Skeletal muscle satellite cell (primary cell): Measurements from ENCODE around the gene RCOR1.
"Not testable (repeated sequence)": the region's sequence is repeated elsewhere in the genome, so short reads cannot be mapped to it uniquely, and the experiment has no call there.

Experiments used
- H3K27me3 ChIP-seq: 2 replicates; pipeline ENCODE4 v1.7.0; 2013; ENCODE audit warnings: low read length; ENCODE audit not compliant: control insufficient read depth, insufficient read depth
- H3K36me3 ChIP-seq: 2 replicates; pipeline ENCODE4 v1.7.0; 2013; ENCODE audit warnings: mild to moderate bottlenecking, control low read depth, low read length; ENCODE audit not compliant: insufficient read depth
- H3K4me1 ChIP-seq: 2 replicates; pipeline ENCODE4 v1.7.0; 2013; ENCODE audit warnings: low read length; ENCODE audit not compliant: control insufficient read depth, insufficient read depth
- H3K4me2 ChIP-seq: 2 replicates; pipeline ENCODE4 v1.7.0; 2013; ENCODE audit warnings: mild to moderate bottlenecking, low read length
- H3K4me3 ChIP-seq: 2 replicates; pipeline ENCODE4 v1.7.0; 2013; ENCODE audit warnings: low read length
- H3K9ac ChIP-seq: 2 replicates; pipeline ENCODE4 v1.7.0; 2013; ENCODE audit warnings: mild to moderate bottlenecking, low read depth, low read length, moderate library complexity
- H3K9me3 ChIP-seq: replicated peaks from 2 replicates; pipeline ENCODE4 v1.7.0; 2013; ENCODE audit warnings: mild to moderate bottlenecking, control low read depth, low read length

Gene RCOR1

GRCh38 chr14:102752239-102752847, 159.9 kb downstream of the RCOR1 start:
- Histone ChIP-seq H3K4me1 (no peaks in the 10 kb centered on the region), H3K9ac (no peak overlapping the region), H3K4me3 (no peak overlapping the region), H3K4me2 (no peak overlapping the region), H3K36me3 (peaks cover 5% of the 10 kb centered on the region), H3K9me3 (no peaks in the 10 kb centered on the region), H3K27me3 (no peaks in the 10 kb centered on the region)

DNA sequence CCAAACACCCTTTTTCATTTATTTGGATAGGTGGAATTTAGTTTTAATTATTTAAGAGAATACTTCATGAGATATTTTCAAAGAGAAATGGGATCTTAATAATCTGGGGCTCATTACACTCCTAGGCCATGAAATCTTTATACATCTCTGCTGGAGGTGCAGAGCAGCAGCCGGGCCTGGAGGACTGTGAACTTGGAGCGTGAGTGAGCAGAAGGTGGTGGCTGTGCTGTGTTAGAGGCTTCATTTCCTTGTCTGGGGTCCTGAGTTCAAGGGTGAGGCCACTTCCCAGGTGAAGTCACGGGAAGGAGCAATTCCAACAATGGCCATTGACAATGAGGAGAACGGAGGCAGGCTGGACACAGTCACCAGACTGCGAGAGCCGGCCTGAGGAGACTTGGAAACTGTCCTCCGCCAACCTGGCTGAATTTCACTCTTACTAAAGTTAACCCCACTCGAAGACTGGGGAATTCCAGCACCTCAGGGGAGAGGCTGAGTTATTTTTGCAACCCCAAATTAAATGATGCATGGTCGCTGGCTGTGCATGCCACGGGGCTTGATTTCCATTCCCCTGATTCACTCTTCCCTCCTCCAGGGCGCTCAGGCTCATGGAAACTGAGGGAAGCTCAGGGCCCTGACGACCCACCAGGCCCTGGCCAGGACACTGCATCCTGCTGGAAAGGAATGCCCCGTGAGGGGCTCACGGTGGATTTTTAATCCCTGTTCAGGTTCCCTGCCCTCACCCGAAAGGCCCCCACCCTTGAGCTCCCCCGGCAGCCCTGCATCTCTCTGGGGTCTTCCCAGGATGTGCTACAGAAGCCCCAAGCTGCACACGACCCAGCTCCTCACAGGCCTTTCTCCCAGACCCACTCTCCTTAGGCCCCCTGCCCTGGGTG, 162.2 kb downstream of the RCOR1 start:
- no peak overlapping the region for H3K9ac ChIP-seq
- H3K36me3 ChIP-seq: no peaks in the 10 kb centered on the region
- H3K4me3 ChIP-seq: no peak overlapping the region
- H3K27me3 ChIP-seq: peaks cover 6% of the 10 kb centered on the region
- no peaks in the 10 kb centered on the region for H3K9me3 ChIP-seq
- H3K4me1 ChIP-seq: no peaks in the 10 kb centered on the region
- no peak overlapping the region for H3K4me2 ChIP-seq

DNA sequence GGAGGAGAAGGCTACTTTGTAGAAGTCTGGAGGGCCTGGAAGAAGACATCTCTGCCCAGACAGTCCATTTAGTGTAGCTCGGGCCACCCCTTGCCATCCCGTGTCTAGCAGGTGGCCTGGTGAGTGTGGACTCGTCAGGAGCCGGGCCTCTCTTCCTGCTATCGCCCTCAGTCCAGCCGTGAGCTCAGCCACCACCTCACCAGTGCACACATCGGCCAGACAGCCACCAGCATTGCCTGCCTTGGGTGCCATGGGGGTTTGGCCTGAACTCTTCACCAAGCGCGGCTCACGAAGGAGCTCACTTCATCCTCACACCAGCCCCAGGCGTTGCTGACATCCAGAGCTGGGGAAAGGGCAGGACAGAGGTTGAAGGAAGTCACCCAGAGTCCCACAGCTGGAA, 165.2 kb downstream of the RCOR1 start:
- Histone ChIP-seq H3K4me1 (no peaks in the 10 kb centered on the region), H3K4me2 (no peak overlapping the region), H3K36me3 (no peaks in the 10 kb centered on the region), H3K27me3 (peaks cover 23% of the 10 kb centered on the region), H3K4me3 (no peak overlapping the region), H3K9me3 (no peaks in the 10 kb centered on the region), H3K9ac (no peak overlapping the region)

GRCh38 chr14:102758087-102758486, 165.6 kb downstream of the RCOR1 start:
- Histone ChIP-seq H3K9me3 (no peaks in the 10 kb centered on the region), H3K4me1 (no peaks in the 10 kb centered on the region), H3K4me3 (no peak overlapping the region), H3K9ac (no peak overlapping the region), H3K36me3 (no peaks in the 10 kb centered on the region), H3K4me2 (no peak overlapping the region), H3K27me3 (peaks cover 23% of the 10 kb centered on the region)

- Histone ChIP-seq H3K9ac (no peak overlapping the region), H3K4me2 (no peak overlapping the region), H3K36me3 (no peaks in the 10 kb centered on the region), H3K9me3 (no peaks in the 10 kb centered on the region), H3K4me3 (no peak overlapping the region), H3K27me3 (peaks cover 23% of the 10 kb centered on the region), H3K4me1 (no peaks in the 10 kb centered on the region)
Measured at GRCh38 chr14:102759456-102760187, 167.2 kb downstream of the RCOR1 start.

GRCh38 chr14:102760496-102761193, 168.2 kb downstream of the RCOR1 start:
- no peak overlapping the region for H3K4me3 ChIP-seq
- H3K4me2 ChIP-seq: no peak overlapping the region
- no peak overlapping the region for H3K9ac ChIP-seq

DNA sequence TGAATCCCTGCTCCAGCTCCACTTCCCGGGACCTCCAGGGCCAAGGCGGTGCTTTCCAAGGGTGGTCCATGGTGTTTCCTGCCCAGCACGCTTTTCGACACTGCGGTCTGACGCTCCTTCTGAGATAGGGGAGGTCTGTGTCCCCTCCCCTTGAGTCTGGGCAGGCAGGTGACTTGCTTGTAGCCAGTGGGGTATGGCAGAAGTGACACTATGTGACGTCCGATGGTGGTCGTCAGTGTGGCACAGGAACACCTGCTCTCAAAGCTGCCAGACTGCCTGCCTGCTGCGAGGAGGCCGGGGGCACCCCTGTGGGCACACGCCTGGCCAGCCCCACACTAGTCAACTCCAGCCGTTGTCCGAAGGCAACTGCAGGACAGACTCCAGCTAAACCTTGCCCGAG, 168.8 kb downstream of the RCOR1 start:
- Histone ChIP-seq H3K4me3 (no peak overlapping the region), H3K9me3 (no peaks in the 10 kb centered on the region), H3K36me3 (no peaks in the 10 kb centered on the region), H3K27me3 (peaks cover 23% of the 10 kb centered on the region), H3K9ac (no peak overlapping the region), H3K4me1 (no peaks in the 10 kb centered on the region), H3K4me2 (no peak overlapping the region)

More at GRCh38 chr14:102760496-102761193, 168.2 kb downstream of the RCOR1 start:
- H3K27me3 ChIP-seq: peaks cover 23% of the 10 kb centered on the region
- H3K4me1 ChIP-seq: no peaks in the 10 kb centered on the region
- H3K36me3 ChIP-seq: no peaks in the 10 kb centered on the region
- H3K9me3 ChIP-seq: no peaks in the 10 kb centered on the region

DNA sequence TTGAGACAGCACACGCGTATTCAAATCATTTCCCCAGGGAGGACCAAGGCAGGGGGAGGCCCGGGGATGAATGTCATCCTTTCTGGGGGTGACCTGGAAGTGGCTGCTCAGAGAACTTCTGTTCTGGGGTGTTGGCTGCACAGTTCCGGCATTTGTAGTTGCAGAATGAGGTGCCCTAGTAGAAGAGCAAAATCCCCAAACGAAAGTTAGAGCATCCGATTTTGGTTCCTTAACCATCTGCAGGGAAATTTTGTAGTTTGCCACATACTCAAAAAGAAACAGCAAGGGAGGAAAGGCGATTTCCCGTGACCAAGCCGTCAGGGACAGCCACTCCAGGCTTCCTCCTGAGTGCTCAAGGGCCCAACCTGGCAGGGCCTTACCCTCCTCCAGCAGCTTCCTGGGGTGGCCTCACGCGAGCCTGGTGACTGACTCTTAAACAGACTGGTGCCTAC, 171.8 kb downstream of the RCOR1 start:
- Histone ChIP-seq H3K9ac (no peak overlapping the region), H3K4me3 (no peak overlapping the region), H3K4me2 (no peak overlapping the region), H3K4me1 (no peaks in the 10 kb centered on the region), H3K27me3 (peaks cover 20% of the 10 kb centered on the region), H3K9me3 (no peaks in the 10 kb centered on the region), H3K36me3 (no peaks in the 10 kb centered on the region)

DNA sequence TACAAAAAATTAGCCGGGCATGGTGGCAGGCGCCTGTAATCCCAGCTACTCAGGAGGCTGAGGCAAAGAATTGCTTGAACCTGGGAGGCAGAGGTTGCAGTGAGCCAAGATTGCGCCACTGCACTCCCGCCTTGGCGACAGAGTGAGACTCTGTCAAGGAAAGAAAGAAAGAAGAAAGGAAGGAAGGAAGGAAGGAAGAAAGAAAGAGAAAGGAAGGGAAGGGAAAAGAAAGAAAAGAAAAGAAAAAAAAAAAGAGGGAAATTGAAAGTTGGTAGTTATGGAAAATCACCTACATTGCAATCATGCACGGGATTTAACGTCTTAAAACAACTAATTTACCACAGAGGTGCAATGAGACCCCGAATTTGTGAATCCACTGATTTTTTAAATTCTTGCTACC, 173.3 kb downstream of the RCOR1 start:
- H3K9me3 ChIP-seq, H3K4me2 ChIP-seq, H3K9ac ChIP-seq, H3K4me1 ChIP-seq, H3K4me3 ChIP-seq, H3K36me3 ChIP-seq: not testable (repeated sequence)
- H3K27me3 ChIP-seq: peaks cover 14% of the 10 kb centered on the region

- H3K36me3 ChIP-seq: no peaks in the 10 kb centered on the region
- no peak overlapping the region for H3K9ac ChIP-seq
- no peak overlapping the region for H3K4me3 ChIP-seq
- peaks cover 12% of the 10 kb centered on the region for H3K27me3 ChIP-seq
- no peaks in the 10 kb centered on the region for H3K4me1 ChIP-seq
- no peak overlapping the region for H3K4me2 ChIP-seq
- no peaks in the 10 kb centered on the region for H3K9me3 ChIP-seq
Measured at GRCh38 chr14:102768223-102769048, 176.0 kb downstream of the RCOR1 start.
